ENCODE data around the gene TBC1D7. TPM values are rescaled to one million over a fixed set of nuclear protein-coding genes. Genes with fewer than 3 reads are reported as not detected.

Gene TBC1D7
- polyA plus RNA-seq, 1 experiment, result 18.6 TPM

GRCh38 chr6:13260101-13260598, 68.2 kb downstream of the TBC1D7 start:
- TF ChIP-seq CTCF (IDR thresholded peaks at IDR 0.05; ENCODE audit: insufficient read depth, low read depth, low read length), result no peak
- ChIA-PET CTCF (interaction anchor here (1.4 kb wide), 1 partner anchor 9 kb away, joined by 3 read pairs; no protein-coding TSS in a partner anchor), POLR2A (interaction anchor here (0.6 kb wide), 1 partner anchor 314 kb away, joined by 4 read pairs; the partner anchor contains the start of gene SIRT5)
- H3K36me3 ChIP-seq (ENCODE audit: control insufficient read depth, insufficient read depth, low read length), result no peaks in the 10 kb centered on the region
- no peak overlapping the region for H3K4me3 ChIP-seq (ENCODE audit: low read depth, low read length)
- no peak for DNase-seq (ENCODE audit: low read depth)
- H3K27me3 ChIP-seq (ENCODE audit: control insufficient read depth, insufficient read depth, low read length), result no peaks in the 10 kb centered on the region; the same call in 1 of the 2 replicates

GRCh38 chr6:13259393-13259792, 68.9 kb downstream of the TBC1D7 start:
- no peak for TF ChIP-seq CTCF (IDR thresholded peaks at IDR 0.05; ENCODE audit: insufficient read depth, low read depth, low read length)
- Histone ChIP-seq H3K27me3 (ENCODE audit: control insufficient read depth, insufficient read depth, low read length) (no peaks in the 10 kb centered on the region; the same call in 1 of the 2 replicates), H3K4me3 (ENCODE audit: low read depth, low read length) (no peak overlapping the region), H3K36me3 (ENCODE audit: control insufficient read depth, insufficient read depth, low read length) (no peaks in the 10 kb centered on the region)
- POLR2A ChIA-PET, result no interaction called here
- no peak for DNase-seq (ENCODE audit: low read depth)
- CTCF ChIA-PET, result no interaction called here

GRCh38 chr6:13256266-13257001, 71.9 kb downstream of the TBC1D7 start:
- Histone ChIP-seq H3K4me3 (ENCODE audit: low read depth, low read length) (no peak overlapping the region), H3K27me3 (ENCODE audit: control insufficient read depth, insufficient read depth, low read length) (no peaks in the 10 kb centered on the region), H3K36me3 (ENCODE audit: control insufficient read depth, insufficient read depth, low read length) (no peaks in the 10 kb centered on the region)
- ChIA-PET CTCF (interaction anchor here (2.3 kb wide), 1 partner anchor 13 kb away, joined by 9 read pairs; no protein-coding TSS in a partner anchor), POLR2A (no interaction called here)
- no peak for TF ChIP-seq CTCF (IDR thresholded peaks at IDR 0.05; ENCODE audit: insufficient read depth, low read depth, low read length)
- DNase-seq (ENCODE audit: low read depth), result no peak

Other genes with a start within 250 kb of the TBC1D7 start
- 0.76 and 0.89 TPM in 2 replicates for gene GFOD1, start 159.1 kb upstream of the TBC1D7 start, polyA plus RNA-seq (2011; rRNA removed)
- 4.6 and 7.2 TPM in 2 replicates for gene SIRT5, start 246.1 kb upstream of the TBC1D7 start, polyA plus RNA-seq (2011; rRNA removed)

Measured in BJ (cell line).